ENCODE data around the gene ZNF710.
"Not testable (repeated sequence)": the region's sequence is repeated elsewhere in the genome, so short reads cannot be mapped to it uniquely, and the experiment has no call there.

Gene ZNF710

DNA sequence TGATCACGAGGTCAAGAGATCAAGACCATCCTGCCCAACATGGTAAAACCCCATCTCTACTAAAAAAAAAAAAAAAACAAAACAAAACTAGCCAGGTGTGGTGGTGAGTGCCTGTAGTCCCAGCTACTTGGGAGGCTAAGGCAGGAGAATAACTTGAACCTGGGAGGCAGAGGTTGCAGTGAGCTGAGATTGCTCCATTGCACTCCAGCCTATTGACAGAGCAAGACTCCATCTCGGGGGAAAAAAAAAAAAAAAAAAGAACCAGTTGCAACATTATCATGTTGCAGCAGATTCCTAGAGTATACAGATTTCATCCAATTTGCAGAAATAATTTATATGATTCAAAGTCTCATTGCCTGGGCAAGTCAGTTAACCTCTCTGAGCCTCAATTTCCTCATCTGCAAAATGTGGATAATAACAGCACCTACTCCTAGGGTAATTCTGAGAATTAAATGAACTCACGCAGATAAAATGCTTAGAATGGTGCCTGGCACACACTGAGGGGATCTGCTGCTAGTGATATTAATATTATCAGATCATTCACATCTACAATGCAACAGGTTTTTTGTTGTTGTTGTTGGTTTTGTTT lies 108.1 kb downstream of the ZNF710 start:
- not testable (repeated sequence) for H3K27ac Mint-ChIP-seq; H3K9me3 Mint-ChIP-seq; H3K4me1 Mint-ChIP-seq (ENCODE audit: low read depth); DNase-seq; H3K27me3 Mint-ChIP-seq; H3K4me3 Mint-ChIP-seq; H3K36me3 Mint-ChIP-seq (ENCODE audit: low read depth)

DNA sequence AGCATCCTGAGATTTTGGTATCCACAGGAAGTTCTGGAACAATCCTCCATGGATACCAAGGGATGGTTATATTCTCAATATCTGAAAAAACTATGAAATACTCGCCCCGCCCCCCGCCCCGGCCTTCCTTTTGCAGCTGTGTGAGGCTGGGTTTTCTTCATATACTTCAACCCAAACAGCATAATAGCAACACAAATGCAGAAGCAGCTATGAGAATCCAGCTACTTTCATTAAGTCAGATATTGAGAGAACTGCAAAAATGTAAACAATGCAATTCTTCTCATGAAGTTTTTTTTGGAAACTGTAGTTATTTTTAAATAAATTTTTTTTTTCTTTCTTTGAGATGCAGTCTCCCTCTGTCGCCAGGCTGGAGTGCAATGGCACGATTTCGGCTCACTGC lies 112.0 kb downstream of the ZNF710 start:
- Mint-ChIP-seq H3K27ac (no peak overlapping the region), H3K4me1 (ENCODE audit: low read depth) (no peaks in the 10 kb centered on the region), H3K4me3 (no peak overlapping the region), H3K9me3 (peaks cover 7% of the 10 kb centered on the region), H3K27me3 (no peaks in the 10 kb centered on the region), H3K36me3 (ENCODE audit: low read depth) (no peaks in the 10 kb centered on the region)
- DNase-seq = no peak

- Mint-ChIP-seq H3K27ac (no peak overlapping the region), H3K27me3 (no peaks in the 10 kb centered on the region), H3K36me3 (ENCODE audit: low read depth) (no peaks in the 10 kb centered on the region), H3K4me1 (ENCODE audit: low read depth) (no peaks in the 10 kb centered on the region), H3K9me3 (peaks cover 7% of the 10 kb centered on the region), H3K4me3 (no peak overlapping the region)
- DNase-seq = no peak
These were observed 113.4 kb downstream of the ZNF710 start for GRCh38 chr15:90114451-90114901.

DNA sequence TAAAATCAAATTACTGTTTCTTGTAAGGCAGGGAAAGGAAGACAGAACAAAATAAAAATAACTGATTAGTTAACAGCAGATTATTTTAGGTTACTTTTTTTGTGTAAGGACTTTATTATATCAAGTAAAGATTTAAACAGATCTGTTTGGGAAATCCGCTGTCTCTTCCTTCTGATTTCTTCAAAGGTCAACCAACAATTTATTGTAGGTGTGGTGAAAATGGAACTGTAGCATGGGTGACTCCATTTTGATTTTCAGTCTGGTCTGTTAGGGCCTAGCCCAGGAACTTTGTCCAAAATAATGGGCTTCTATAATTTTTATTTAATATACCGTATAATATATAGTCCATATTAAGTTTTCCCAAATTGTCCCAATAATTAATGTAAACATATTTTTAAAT lies 114.7 kb downstream of the ZNF710 start:
- Mint-ChIP-seq H3K27ac (no peak overlapping the region), H3K36me3 (ENCODE audit: low read depth) (no peaks in the 10 kb centered on the region), H3K9me3 (peaks cover 7% of the 10 kb centered on the region), H3K4me1 (ENCODE audit: low read depth) (no peaks in the 10 kb centered on the region), H3K27me3 (no peaks in the 10 kb centered on the region), H3K4me3 (no peak overlapping the region)
- DNase-seq = no peak

- no peak overlapping the region for H3K4me3 Mint-ChIP-seq
- DNase-seq = no peak
- no peaks in the 10 kb centered on the region for H3K36me3 Mint-ChIP-seq (ENCODE audit: low read depth)
- H3K27ac Mint-ChIP-seq = no peak overlapping the region
- H3K9me3 Mint-ChIP-seq = peaks cover 4% of the 10 kb centered on the region
- H3K4me1 Mint-ChIP-seq (ENCODE audit: low read depth) = no peaks in the 10 kb centered on the region
- no peaks in the 10 kb centered on the region for H3K27me3 Mint-ChIP-seq
These were observed 118.2 kb downstream of the ZNF710 start for GRCh38 chr15:90119367-90119766.

- no peak for DNase-seq
- Mint-ChIP-seq H3K4me1 (ENCODE audit: low read depth) (no peaks in the 10 kb centered on the region), H3K4me3 (no peak overlapping the region), H3K27ac (no peak overlapping the region), H3K36me3 (ENCODE audit: low read depth) (no peaks in the 10 kb centered on the region), H3K27me3 (peaks cover 4% of the 10 kb centered on the region), H3K9me3 (no peaks in the 10 kb centered on the region)
These were observed 120.0 kb downstream of the ZNF710 start for GRCh38 chr15:90121086-90121485.

- Mint-ChIP-seq H3K9me3 (no peaks in the 10 kb centered on the region), H3K36me3 (ENCODE audit: low read depth) (no peaks in the 10 kb centered on the region), H3K4me1 (ENCODE audit: low read depth) (no peaks in the 10 kb centered on the region), H3K27me3 (peaks cover 10% of the 10 kb centered on the region), H3K4me3 (no peak overlapping the region), H3K27ac (no peak overlapping the region)
- no peak for DNase-seq
These were observed 123.4 kb downstream of the ZNF710 start for GRCh38 chr15:90124507-90124906.

DNA sequence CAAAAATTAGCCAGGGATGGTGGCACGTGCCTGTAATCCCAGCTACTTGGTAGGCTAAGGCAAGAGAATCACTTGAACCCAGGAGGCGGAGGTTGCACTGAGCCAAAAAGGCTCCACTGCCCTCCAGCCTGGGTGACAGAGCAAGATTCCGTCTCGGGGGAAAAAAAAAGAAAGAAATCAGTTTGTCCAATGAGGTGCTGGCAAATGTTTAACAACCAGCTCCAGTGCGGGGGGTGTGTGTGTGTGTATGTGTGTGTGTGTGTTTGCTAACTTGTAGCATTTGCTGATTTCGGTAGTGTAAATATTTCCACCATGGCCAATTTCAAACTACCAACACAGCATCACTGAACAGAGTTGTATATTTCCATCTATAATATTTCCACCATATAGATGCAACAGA lies 124.9 kb downstream of the ZNF710 start:
- Mint-ChIP-seq H3K36me3 (ENCODE audit: low read depth) (no peaks in the 10 kb centered on the region), H3K27ac (no peak overlapping the region), H3K4me1 (ENCODE audit: low read depth) (no peaks in the 10 kb centered on the region), H3K9me3 (no peaks in the 10 kb centered on the region), H3K27me3 (peaks cover 10% of the 10 kb centered on the region), H3K4me3 (no peak overlapping the region)
- DNase-seq = no peak

DNA sequence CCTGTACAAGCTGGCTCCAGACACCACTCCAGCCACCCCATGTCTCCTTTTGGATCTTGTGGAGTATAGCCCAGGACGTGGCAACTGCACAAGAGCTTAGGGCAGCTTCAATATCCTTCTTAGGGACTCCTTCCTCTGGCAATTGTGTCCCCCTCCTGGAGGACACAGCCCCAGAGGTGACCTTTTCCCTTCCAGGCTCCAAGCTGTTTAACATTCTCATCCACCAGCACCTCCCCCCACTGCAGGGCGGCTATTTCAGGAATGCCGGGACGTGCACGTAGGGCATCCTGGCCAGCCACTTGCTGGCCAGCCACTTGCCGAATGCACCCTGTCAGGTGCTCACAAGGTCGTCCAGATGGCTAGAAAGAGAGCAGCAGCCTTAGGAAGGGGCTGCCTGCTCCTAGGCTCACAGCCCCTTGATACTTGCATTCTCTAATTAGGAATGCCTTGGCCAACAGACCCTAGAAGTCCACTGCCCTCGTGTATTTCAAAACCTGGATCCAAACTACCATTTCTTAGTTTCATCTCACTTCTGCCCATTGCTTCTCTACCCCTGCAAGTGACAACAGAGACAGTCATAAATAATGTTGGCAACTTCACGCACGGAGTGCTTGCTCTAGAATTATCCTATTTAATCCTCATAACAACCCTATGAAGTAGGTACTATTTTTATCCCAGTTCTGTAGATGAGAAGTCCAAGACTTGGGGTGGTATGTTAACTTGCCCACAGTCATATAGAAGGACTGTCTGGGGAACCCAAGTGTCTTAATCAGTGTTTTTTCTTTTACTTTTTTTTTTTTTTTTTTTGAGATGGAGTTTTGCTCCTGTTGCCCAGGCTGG lies 125.7 kb downstream of the ZNF710 start:
- no peaks in the 10 kb centered on the region for H3K9me3 Mint-ChIP-seq
- DNase-seq = no peak
- H3K4me3 Mint-ChIP-seq = no peak overlapping the region
- no peak overlapping the region for H3K27ac Mint-ChIP-seq
- H3K4me1 Mint-ChIP-seq (ENCODE audit: low read depth) = no peaks in the 10 kb centered on the region
- no peaks in the 10 kb centered on the region for H3K36me3 Mint-ChIP-seq (ENCODE audit: low read depth)
- H3K27me3 Mint-ChIP-seq = peaks cover 10% of the 10 kb centered on the region

- no peaks in the 10 kb centered on the region for H3K9me3 Mint-ChIP-seq
- no peak overlapping the region for H3K27ac Mint-ChIP-seq
- H3K27me3 Mint-ChIP-seq = peaks cover 10% of the 10 kb centered on the region
- no peak overlapping the region for H3K4me3 Mint-ChIP-seq
- H3K4me1 Mint-ChIP-seq (ENCODE audit: low read depth) = no peaks in the 10 kb centered on the region
- H3K36me3 Mint-ChIP-seq (ENCODE audit: low read depth) = no peaks in the 10 kb centered on the region
- DNase-seq = no peak
These were observed 129.2 kb downstream of the ZNF710 start for GRCh38 chr15:90130291-90130690.

Measured in activated T-cell treated with anti-CD3 and anti-CD28 coated beads, Interleukin-2, amount 50 U/mL, for 24 hours (primary cell).